Naive thymus-derived CD4-positive, alpha-beta T cell (primary cell): ENCODE measurements around the gene STK32C. TPM values are rescaled to one million over a fixed set of nuclear protein-coding genes. Genes with fewer than 3 reads are reported as not detected.

Experiments
- ATAC-seq: fragments of 150-1000 bp; cut with Tn5 transposase; 2 replicates; pipeline ENCODE4 v1.10.0; 2021; ENCODE audit warnings: mild to moderate bottlenecking, moderate library complexity
- CTCF ChIA-PET: fragments of 350-600 bp; sonication (Branson Sonifier 250); formaldehyde crosslinking; loops from one replicate; lab custom pipeline; 2021; ENCODE audit warnings: antibody characterized with exemption; lab: Charles Lee
- POLR2A ChIA-PET: fragments of 350-600 bp; sonication (Branson Sonifier 250); formaldehyde crosslinking; loops from one replicate; lab custom pipeline; 2021; ENCODE audit warnings: antibody characterized with exemption, inconsistent platforms; lab: Charles Lee
- DNase-seq, 9 donors: peaks; one replicate each; pipeline versions ENCODE4 v3.0.0 to v3.0.0-alpha.2; 2020 to 2022; ENCODE audit warnings: mixed read lengths in 1 of 9
- H3K27ac ChIP-seq: one replicate; pipeline ENCODE4 v1.7.0; 2013; ENCODE audit warnings: mild to moderate bottlenecking, low read depth, low read length, moderate library complexity
- H3K27me3 ChIP-seq, 2 donors: one replicate each; pipeline ENCODE4 v1.7.0; 2013; ENCODE audit warnings: low read length in 2 of 2, mild to moderate bottlenecking in 2 of 2, moderate library complexity in 2 of 2; ENCODE audit not compliant: control insufficient read depth in 2 of 2, insufficient read depth in 2 of 2
- H3K36me3 ChIP-seq, 3 experiments: 1 replicate in 2 of 3; 2 replicates in 1 of 3; pipeline ENCODE4 v1.7.0; 2013; ENCODE audit warnings: low read length in 3 of 3, mild to moderate bottlenecking in 3 of 3, moderate library complexity in 1 of 3; ENCODE audit not compliant: insufficient read depth in 3 of 3, control insufficient read depth in 2 of 3
- H3K4me1 ChIP-seq, 2 donors: one replicate each; pipeline ENCODE4 v1.7.0; 2013; ENCODE audit warnings: low read length in 2 of 2, mild to moderate bottlenecking in 2 of 2, moderate library complexity in 1 of 2; ENCODE audit not compliant: control insufficient read depth in 2 of 2, insufficient read depth in 2 of 2
- H3K4me3 ChIP-seq: 2 replicates; pipeline ENCODE4 v1.7.0; 2013; ENCODE audit warnings: mild to moderate bottlenecking, low read length
- H3K9me3 ChIP-seq, 3 experiments: 1 replicate in 2 of 3; 2 replicates in 1 of 3; pipeline ENCODE4 v1.7.0; 2013; ENCODE audit warnings: low read length in 3 of 3; ENCODE audit not compliant: control insufficient read depth in 2 of 3
- H3K27ac Mint-ChIP-seq, 9 donors: one replicate each; pipeline ENCODE4 v1.8.0; 2020 to 2022; ENCODE audit warnings: mixed read lengths in 9 of 9, mild to moderate bottlenecking in 8 of 9, moderate library complexity in 5 of 9, inconsistent platforms in 2 of 9
- H3K27me3 Mint-ChIP-seq, 5 donors: one replicate each; pipeline ENCODE4 v1.8.0; 2021 to 2022; ENCODE audit warnings: mixed read lengths in 5 of 5, mild to moderate bottlenecking in 1 of 5
- H3K36me3 Mint-ChIP-seq, 5 donors: one replicate each; pipeline ENCODE4 v1.8.0; 2020 to 2022; ENCODE audit warnings: mixed read lengths in 5 of 5, mild to moderate bottlenecking in 3 of 5, inconsistent platforms in 1 of 5
- H3K4me1 Mint-ChIP-seq, 7 donors: one replicate each; pipeline ENCODE4 v1.8.0; 2020 to 2022; ENCODE audit warnings: mixed read lengths in 7 of 7, mild to moderate bottlenecking in 3 of 7, inconsistent platforms in 1 of 7
- H3K4me3 Mint-ChIP-seq, 10 donors: one replicate each; pipeline ENCODE4 v1.8.0; 2020 to 2022; ENCODE audit warnings: mild to moderate bottlenecking in 10 of 10, mixed read lengths in 10 of 10, moderate library complexity in 6 of 10, inconsistent platforms in 2 of 10
- H3K9me3 Mint-ChIP-seq, 11 donors: one replicate each; pipeline ENCODE4 v1.8.0; 2020 to 2022; ENCODE audit warnings: mixed read lengths in 11 of 11, mild to moderate bottlenecking in 4 of 11, inconsistent platforms in 1 of 11, moderate library complexity in 1 of 11
- intact Hi-C, 2 donors: fragments of 100-400 bp; cut with micrococcal nuclease; formaldehyde crosslinking; loops; one replicate each; pipeline ENCODE4 v1.15.1; 2023
- polyA plus RNA-seq, 2 donors: library from polyadenylated mRNA; unstranded; fragments of 300-500 nt; fragmentation: Illumina TruSeq; gene quantifications; one replicate each; pipeline ENCODE4 v1.2.3, GENCODE V29; 2021
- total RNA-seq, 6 experiments: library from RNA in 5 of 6; stranded (reverse) in 5 of 6; gene quantifications; 1 replicate in 5 of 6; 2 replicates in 1 of 6; pipeline ENCODE4 v1.2.3 and lab custom pipeline; 2021 to 2026

Gene STK32C
- total and polyA plus RNA-seq, 7 experiments from 2014 or later = 4.6 to 19.4 (median 11.8) TPM

GRCh38 chr10:132183046-132183445 lies 124.7 kb downstream of the STK32C start:
- Mint-ChIP-seq H3K4me1 (peaks cover 0 to 26% (median 9%) of the 10 kb centered on the region in 7 donors), H3K36me3 (no peaks in the 10 kb centered on the region), H3K9me3 (no peaks in the 10 kb centered on the region), H3K27ac (no peak overlapping the region), H3K4me3 (no peak overlapping the region), H3K27me3 (peaks cover 0 to 25% (median 14%) of the 10 kb centered on the region in 5 donors)
- intact Hi-C loops = loop anchor here in 1 of 2 donors (10.0 kb wide), 1 partner anchor 352 kb away; the partner anchor contains the start of gene INPP5A
- Histone ChIP-seq H3K27me3 (peaks cover 0 to 7% of the 10 kb centered on the region in 2 donors), H3K27ac (no peak overlapping the region), H3K4me1 (peaks cover 0 to 13% of the 10 kb centered on the region in 2 donors), H3K9me3 (no peaks in the 10 kb centered on the region), H3K36me3 (no peaks in the 10 kb centered on the region), H3K4me3 (no peak overlapping the region)
- DNase-seq = no peak
- CTCF ChIA-PET = no interaction called here
- ATAC-seq = no peak
- POLR2A ChIA-PET = no interaction called here

- POLR2A ChIA-PET = no interaction called here
- Mint-ChIP-seq H3K9me3 (no peaks in the 10 kb centered on the region), H3K27ac (no peak overlapping the region), H3K27me3 (peaks cover 0 to 24% (median 13%) of the 10 kb centered on the region in 5 donors), H3K36me3 (no peaks in the 10 kb centered on the region), H3K4me3 (no peak overlapping the region), H3K4me1 (peaks cover 0 to 27% (median 7%) of the 10 kb centered on the region in 7 donors)
- no peaks in the 10 kb centered on the region for H3K36me3 ChIP-seq
- DNase-seq (no peak), ATAC-seq (no peak)
- intact Hi-C loops = loop anchor here in 1 of 2 donors (10.0 kb wide), 1 partner anchor 352 kb away; the partner anchor contains the start of gene INPP5A
- H3K4me3 ChIP-seq = no peak overlapping the region
- H3K9me3 ChIP-seq = no peaks in the 10 kb centered on the region
- no peak overlapping the region for H3K27ac ChIP-seq
- CTCF ChIA-PET = no interaction called here
- peaks cover 0 to 2% of the 10 kb centered on the region in 2 donors for H3K27me3 ChIP-seq
- H3K4me1 ChIP-seq = peaks cover 0 to 13% of the 10 kb centered on the region in 2 donors
Measured at GRCh38 chr10:132182591-132182990, 125.2 kb downstream of the STK32C start.

GRCh38 chr10:132181691-132182425 lies 125.9 kb downstream of the STK32C start:
- ChIA-PET CTCF (no interaction called here), POLR2A (no interaction called here)
- no peak for ATAC-seq
- H3K36me3 Mint-ChIP-seq = no peaks in the 10 kb centered on the region
- Histone ChIP-seq H3K9me3 (no peaks in the 10 kb centered on the region), H3K36me3 (no peaks in the 10 kb centered on the region), H3K4me3 (no peak overlapping the region), H3K4me1 (peaks cover 0 to 13% of the 10 kb centered on the region in 2 donors), H3K27me3 (peaks cover 0 to 6% of the 10 kb centered on the region in 2 donors), H3K27ac (no peak overlapping the region)
- intact Hi-C loops = loop anchor here in 1 of 2 donors (10.0 kb wide), 1 partner anchor 353 kb away; the partner anchor contains the start of gene INPP5A
- H3K4me3 Mint-ChIP-seq = no peak overlapping the region
- H3K9me3 Mint-ChIP-seq = peaks cover 0 to 2% (median 0%) of the 10 kb centered on the region in 11 donors
- DNase-seq = no peak
- peaks cover 2 to 27% (median 7%) of the 10 kb centered on the region in 7 donors for H3K4me1 Mint-ChIP-seq
- no peak overlapping the region for H3K27ac Mint-ChIP-seq
- peaks cover 0 to 32% (median 20%) of the 10 kb centered on the region in 5 donors for H3K27me3 Mint-ChIP-seq

- POLR2A ChIA-PET = no interaction called here
- CTCF ChIA-PET = no interaction called here
- peaks cover 5 to 34% (median 9%) of the 10 kb centered on the region in 7 donors for H3K4me1 Mint-ChIP-seq
- H3K27me3 Mint-ChIP-seq = peaks cover 0 to 39% (median 27%) of the 10 kb centered on the region in 5 donors
- DNase-seq = no peak
- no peak overlapping the region for H3K27ac ChIP-seq
- no peak overlapping the region for H3K27ac Mint-ChIP-seq
- no peak for ATAC-seq
- H3K9me3 ChIP-seq = no peaks in the 10 kb centered on the region
- no peaks in the 10 kb centered on the region for H3K36me3 Mint-ChIP-seq
- intact Hi-C loops = loop anchor here in 1 of 2 donors (10.0 kb wide), 1 partner anchor 354 kb away; the partner anchor contains the start of gene INPP5A
- peaks cover 0 to 2% (median 0%) of the 10 kb centered on the region in 11 donors for H3K9me3 Mint-ChIP-seq
- H3K27me3 ChIP-seq = peaks cover 0 to 7% of the 10 kb centered on the region in 2 donors
- no peak overlapping the region for H3K4me3 ChIP-seq
- H3K4me3 Mint-ChIP-seq = no peak overlapping the region
- peaks cover 0 to 13% of the 10 kb centered on the region in 2 donors for H3K4me1 ChIP-seq
- no peaks in the 10 kb centered on the region for H3K36me3 ChIP-seq
Measured at GRCh38 chr10:132180736-132181135, 127.0 kb downstream of the STK32C start.

GRCh38 chr10:132179551-132180392 lies 128.0 kb downstream of the STK32C start:
- H3K27ac Mint-ChIP-seq = no peak overlapping the region
- intact Hi-C loops = loop anchor here in 1 of 2 donors (10.0 kb wide), 1 partner anchor 355 kb away; the partner anchor contains the start of gene INPP5A
- H3K4me3 ChIP-seq = no peak overlapping the region
- peaks cover 2 to 31% (median 7%) of the 10 kb centered on the region in 7 donors for H3K4me1 Mint-ChIP-seq
- H3K36me3 Mint-ChIP-seq = no peaks in the 10 kb centered on the region
- ChIA-PET POLR2A (no interaction called here), CTCF (no interaction called here)
- DNase-seq (no peak), ATAC-seq (no peak)
- peaks cover 0 to 7% of the 10 kb centered on the region in 2 donors for H3K27me3 ChIP-seq
- H3K27me3 Mint-ChIP-seq = peaks cover 5 to 41% (median 25%) of the 10 kb centered on the region in 5 donors
- H3K4me3 Mint-ChIP-seq = no peak overlapping the region
- H3K9me3 Mint-ChIP-seq = peaks cover 0 to 2% (median 0%) of the 10 kb centered on the region in 11 donors
- H3K27ac ChIP-seq = no peak overlapping the region
- no peaks in the 10 kb centered on the region for H3K9me3 ChIP-seq
- no peaks in the 10 kb centered on the region for H3K36me3 ChIP-seq
- peaks cover 0 to 7% of the 10 kb centered on the region in 2 donors for H3K4me1 ChIP-seq

GRCh38 chr10:132178672-132179545 lies 128.8 kb downstream of the STK32C start:
- Histone ChIP-seq H3K27ac (no peak overlapping the region), H3K36me3 (no peaks in the 10 kb centered on the region), H3K27me3 (peaks cover 0 to 7% of the 10 kb centered on the region in 2 donors), H3K9me3 (no peaks in the 10 kb centered on the region), H3K4me1 (peaks cover 0 to 7% of the 10 kb centered on the region in 2 donors), H3K4me3 (no peak overlapping the region)
- POLR2A ChIA-PET = no interaction called here
- DNase-seq (no peak), ATAC-seq (no peak)
- intact Hi-C loops = no loop called here
- peaks cover 0 to 32% (median 12%) of the 10 kb centered on the region in 7 donors for H3K4me1 Mint-ChIP-seq
- peaks cover 5 to 40% (median 20%) of the 10 kb centered on the region in 5 donors for H3K27me3 Mint-ChIP-seq
- no peaks in the 10 kb centered on the region for H3K36me3 Mint-ChIP-seq
- CTCF ChIA-PET = no interaction called here
- H3K27ac Mint-ChIP-seq = no peak overlapping the region
- H3K9me3 Mint-ChIP-seq = peaks cover 0 to 7% (median 0%) of the 10 kb centered on the region in 11 donors
- no peak overlapping the region for H3K4me3 Mint-ChIP-seq
